A673 (cell line): ENCODE results near the gene FA2H. TPM values are rescaled to one million over a fixed set of nuclear protein-coding genes. Genes with fewer than 3 reads are reported as not detected.

Experiments used
- BruUV-seq: library from RNA; stranded (reverse); fragments of 400-500 nt; replicated peaks from 2 replicates; lab custom pipeline; 2021; lab: Mats Ljungman, UMichigan
- CTCF ChIA-PET: fragments of 300-600 bp; sonication (Branson Sonifier 250); formaldehyde crosslinking; loops from one replicate; lab custom pipeline; 2022; ENCODE audit warnings: antibody characterized with exemption; lab: Charles Lee
- POLR2A ChIA-PET: fragments of 300-600 bp; sonication (Branson Sonifier 250); formaldehyde crosslinking; loops from one replicate; lab custom pipeline; 2022; ENCODE audit warnings: antibody characterized with exemption; ENCODE audit not compliant: low non-redundant PET; lab: Charles Lee
- DNase-seq: peaks from one replicate; pipeline ENCODE4 v3.0.0-alpha.2; 2015; ENCODE audit warnings: low spot score
- H3K27ac ChIP-seq: fragments of 200-600 bp; sonication (generic); 2 replicates; pipeline ENCODE4 v1.5.1; 2016; ENCODE audit warnings: mixed run types, low read depth, mild to moderate bottlenecking, mixed read lengths, antibody characterized with exemption, low read length; ENCODE audit not compliant: poor library complexity, severe bottlenecking
- H3K27me3 ChIP-seq: fragments of 200-600 bp; sonication (generic); replicated peaks from 2 replicates; pipeline ENCODE4 v1.6.1; 2017; ENCODE audit warnings: mixed run types, low read depth, mild to moderate bottlenecking, mixed read lengths, antibody characterized with exemption, low read length; ENCODE audit not compliant: insufficient read depth, poor library complexity
- H3K36me3 ChIP-seq: fragments of 200-600 bp; sonication (generic); 2 replicates; pipeline ENCODE4 v1.6.1; 2016; ENCODE audit warnings: mixed run types, mild to moderate bottlenecking, mixed read lengths, antibody characterized with exemption, low read length; ENCODE audit not compliant: insufficient read depth, poor library complexity, severe bottlenecking
- H3K4me1 ChIP-seq: fragments of 200-600 bp; sonication (generic); 2 replicates; pipeline ENCODE4 v1.6.1; 2017; ENCODE audit warnings: mixed run types, mild to moderate bottlenecking, mixed read lengths, antibody characterized with exemption, low read length; ENCODE audit not compliant: insufficient read depth, poor library complexity, severe bottlenecking
- H3K4me3 ChIP-seq: fragments of 200-600 bp; sonication (generic); 2 replicates; pipeline ENCODE4 v1.5.1; 2016; ENCODE audit warnings: low read depth, mixed run types, mild to moderate bottlenecking, mixed read lengths, low read length; ENCODE audit not compliant: poor library complexity, severe bottlenecking
- H3K9me3 ChIP-seq: fragments of 200-600 bp; sonication (generic); 2 replicates; pipeline ENCODE4 v1.6.1; 2016; ENCODE audit warnings: mixed run types, low read depth, mild to moderate bottlenecking, mixed read lengths, antibody characterized with exemption, low read length; ENCODE audit not compliant: poor library complexity, severe bottlenecking
- CTCF ChIP-seq: fragments of 300-800, 200-600 bp; sonication (generic); conservative IDR thresholded peaks from 2 replicates; pipeline ENCODE4 v1.5.1; 2017; ENCODE audit warnings: low read depth, mild to moderate bottlenecking, antibody characterized with exemption, low read length, moderate library complexity, mixed read lengths
- EZH2 ChIP-seq: fragments of 200-600 bp; sonication (generic); IDR thresholded peaks from 2 replicates; pipeline ENCODE4 v1.6.1; 2017; ENCODE audit warnings: borderline replicate concordance, low read depth, mild to moderate bottlenecking, mixed read lengths, antibody characterized with exemption, low read length; ENCODE audit not compliant: poor library complexity, severe bottlenecking
- intact Hi-C: fragments of 100-400 bp; cut with micrococcal nuclease; formaldehyde crosslinking; loops from one replicate; pipeline ENCODE4 v1.10.0; 2022; ENCODE audit not compliant: unreplicated experiment
- total RNA-seq: library from RNA; stranded (reverse); gene quantifications from 2 replicates; pipeline ENCODE4 v1.2.3, GENCODE V29; 2021

FA2H gene
- total RNA-seq, 1 experiment from 2014 or later = not detected

- intact Hi-C loops = no loop called here
- Histone ChIP-seq H3K36me3 (no peaks in the 10 kb centered on the region), H3K27ac (no peak overlapping the region), H3K4me1 (no peaks in the 10 kb centered on the region), H3K9me3 (no peaks in the 10 kb centered on the region), H3K4me3 (no peak overlapping the region), H3K27me3 (no peaks in the 10 kb centered on the region)
- TF ChIP-seq CTCF (no peak), EZH2 (no peak)
- ChIA-PET POLR2A (interaction anchor here (0.6 kb wide), 1 partner anchor 40 kb away, joined by 3 read pairs; no protein-coding TSS in a partner anchor), CTCF (no interaction called here)
- no peak for DNase-seq
- no TSS peak for BruUV-seq
Measured at GRCh38 chr16:74680681-74681080, 93.9 kb downstream of the FA2H start.

GRCh38 chr16:74679983-74680382, 94.6 kb downstream of the FA2H start:
- BruUV-seq = no TSS peak
- no peaks in the 10 kb centered on the region for H3K4me1 ChIP-seq
- ChIA-PET POLR2A (interaction anchor here (0.6 kb wide), 1 partner anchor 41 kb away, joined by 3 read pairs; no protein-coding TSS in a partner anchor), CTCF (no interaction called here)
- no peaks in the 10 kb centered on the region for H3K36me3 ChIP-seq
- no peaks in the 10 kb centered on the region for H3K27me3 ChIP-seq
- H3K9me3 ChIP-seq = no peaks in the 10 kb centered on the region
- no peak overlapping the region for H3K27ac ChIP-seq
- TF ChIP-seq EZH2 (no peak), CTCF (no peak)
- DNase-seq = no peak
- intact Hi-C loops = no loop called here
- H3K4me3 ChIP-seq = no peak overlapping the region

GRCh38 chr16:74677868-74678267, 96.8 kb downstream of the FA2H start:
- no TSS peak for BruUV-seq
- Histone ChIP-seq H3K4me1 (no peaks in the 10 kb centered on the region), H3K27ac (no peak overlapping the region), H3K27me3 (no peaks in the 10 kb centered on the region), H3K36me3 (no peaks in the 10 kb centered on the region), H3K9me3 (no peaks in the 10 kb centered on the region), H3K4me3 (no peak overlapping the region)
- intact Hi-C loops = no loop called here
- CTCF ChIA-PET = no interaction called here
- POLR2A ChIA-PET = no interaction called here
- TF ChIP-seq CTCF = no peak
- DNase-seq = no peak
